PC-3 (cell line): ENCODE results near the gene NEK11.

Experiments
- EZH2 ChIP-seq: fragments of 300-600 bp; sonication (generic); IDR thresholded peaks from one replicate; pipeline ENCODE4 v1.6.1; 2017; ENCODE audit warnings: antibody characterized with exemption, mild to moderate bottlenecking, low read length; ENCODE audit not compliant: unreplicated experiment
- EZH2phosphoT487 ChIP-seq: fragments of 300-600 bp; sonication (generic); IDR thresholded peaks from 2 replicates; pipeline ENCODE4 v1.6.1; 2018; ENCODE audit warnings: mild to moderate bottlenecking, antibody characterized with exemption, low read length, borderline replicate concordance
- TF ChIP-seq, protein P1 (sequence below): fragments of 300-600 bp; sonication (generic); conservative IDR thresholded peaks from 2 replicates; pipeline ENCODE4 v1.5.1; 2017; ENCODE audit warnings: antibody characterized with exemption, low read depth, mild to moderate bottlenecking, low read length

DNA sequence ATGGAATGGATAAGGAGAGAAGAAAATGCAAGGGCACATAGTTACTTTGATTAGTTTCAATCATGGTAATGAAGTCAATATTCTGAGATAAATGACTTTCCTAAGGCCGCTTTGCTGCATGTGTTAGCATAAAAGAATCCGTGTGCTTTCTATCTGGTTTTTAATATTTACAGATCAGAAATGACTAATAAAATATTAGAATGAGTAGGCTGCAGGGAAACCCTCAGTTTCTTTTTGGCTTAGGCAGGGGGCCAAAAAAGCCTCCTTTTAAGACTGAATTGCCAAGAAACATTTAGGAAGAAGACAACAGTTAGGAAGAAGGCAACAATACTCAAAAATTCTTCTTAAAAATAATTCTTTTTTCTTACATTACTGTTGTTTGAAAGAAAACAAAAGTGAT is 11.6 kb downstream of the NEK11 start:
- TF ChIP-seq, protein P1, sequence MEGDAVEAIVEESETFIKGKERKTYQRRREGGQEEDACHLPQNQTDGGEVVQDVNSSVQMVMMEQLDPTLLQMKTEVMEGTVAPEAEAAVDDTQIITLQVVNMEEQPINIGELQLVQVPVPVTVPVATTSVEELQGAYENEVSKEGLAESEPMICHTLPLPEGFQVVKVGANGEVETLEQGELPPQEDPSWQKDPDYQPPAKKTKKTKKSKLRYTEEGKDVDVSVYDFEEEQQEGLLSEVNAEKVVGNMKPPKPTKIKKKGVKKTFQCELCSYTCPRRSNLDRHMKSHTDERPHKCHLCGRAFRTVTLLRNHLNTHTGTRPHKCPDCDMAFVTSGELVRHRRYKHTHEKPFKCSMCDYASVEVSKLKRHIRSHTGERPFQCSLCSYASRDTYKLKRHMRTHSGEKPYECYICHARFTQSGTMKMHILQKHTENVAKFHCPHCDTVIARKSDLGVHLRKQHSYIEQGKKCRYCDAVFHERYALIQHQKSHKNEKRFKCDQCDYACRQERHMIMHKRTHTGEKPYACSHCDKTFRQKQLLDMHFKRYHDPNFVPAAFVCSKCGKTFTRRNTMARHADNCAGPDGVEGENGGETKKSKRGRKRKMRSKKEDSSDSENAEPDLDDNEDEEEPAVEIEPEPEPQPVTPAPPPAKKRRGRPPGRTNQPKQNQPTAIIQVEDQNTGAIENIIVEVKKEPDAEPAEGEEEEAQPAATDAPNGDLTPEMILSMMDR: no peak
- TF ChIP-seq EZH2: no peak
- no peak for TF ChIP-seq EZH2phosphoT487
